HepG2 (cell line): Measurements from ENCODE around the gene PSMB9. TPM values are rescaled to one million over a fixed set of nuclear protein-coding genes. Genes with fewer than 3 reads are reported as not detected.

ENCODE experiments used
- BORCS8-MEF2B ChIP-seq: sonication (generic); formaldehyde crosslinking; IDR thresholded peaks from 2 replicates; pipeline ENCODE4 v1.8.0; 2022; ENCODE audit warnings: mild to moderate bottlenecking, missing genetic modification reagents
- CEBPB ChIP-seq: IDR thresholded peaks from 2 replicates; pipeline ENCODE4 v1.6.1; 2011; ENCODE audit warnings: low read depth, low read length, improper control_type of control experiment, borderline replicate concordance
- FOSL2 ChIP-seq: sonication (generic); formaldehyde crosslinking; IDR thresholded peaks from 2 replicates; pipeline ENCODE4 v1.4.0; 2020; ENCODE audit warnings: missing genetic modification reagents
- GTF2F1 ChIP-seq: fragments of 150-350 bp; IDR thresholded peaks from 2 replicates; pipeline ENCODE4 v1.6.1; 2014; ENCODE audit warnings: low read length
- IRF2 ChIP-seq: IDR thresholded peaks from 2 replicates; pipeline ENCODE4 v1.6.1; 2018; ENCODE audit warnings: missing genetic modification reagents, missing compliant biosample characterization
- JUN ChIP-seq: sonication (generic); formaldehyde crosslinking; IDR thresholded peaks from 2 replicates; pipeline ENCODE4 v1.4.0; 2020; ENCODE audit warnings: mild to moderate bottlenecking, missing genetic modification reagents
- LBX2 ChIP-seq: sonication (generic); formaldehyde crosslinking; IDR thresholded peaks from 2 replicates; pipeline ENCODE4 v1.5.0; 2020; ENCODE audit warnings: missing genetic modification reagents, mild to moderate bottlenecking, borderline replicate concordance
- NBN ChIP-seq: fragments of 450-650 bp; conservative IDR thresholded peaks from 2 replicates; pipeline ENCODE4 v1.6.1; 2017
- NFKB2 ChIP-seq: sonication (generic); formaldehyde crosslinking; IDR thresholded peaks from 2 replicates; pipeline ENCODE4 v1.4.0; 2020; ENCODE audit warnings: missing genetic modification reagents, borderline replicate concordance
- PHF8 ChIP-seq: sonication (generic); formaldehyde crosslinking; IDR thresholded peaks from 2 replicates; pipeline ENCODE4 v1.5.0; 2020; ENCODE audit warnings: missing genetic modification reagents
- PRDM10 ChIP-seq: sonication (generic); formaldehyde crosslinking; IDR thresholded peaks from 2 replicates; pipeline ENCODE4 v1.4.0; 2020; ENCODE audit warnings: low read depth, missing genetic modification reagents
- RFX3 ChIP-seq: IDR thresholded peaks from 2 replicates; pipeline ENCODE4 v1.6.1; 2016; ENCODE audit warnings: missing biosample characterization, missing genetic modification reagents
- RFX5 ChIP-seq: IDR thresholded peaks from 2 replicates; pipeline ENCODE4 v1.6.1; 2011; ENCODE audit warnings: low read depth, low read length, improper control_type of control experiment
- SNAPC4 ChIP-seq: sonication (generic); formaldehyde crosslinking; IDR thresholded peaks from 2 replicates; pipeline ENCODE4 v1.4.0; 2020; ENCODE audit warnings: mild to moderate bottlenecking, missing genetic modification reagents
- SP5 ChIP-seq: IDR thresholded peaks from 2 replicates; pipeline ENCODE4 v1.6.1; 2016; ENCODE audit warnings: low read depth, borderline replicate concordance
- TBX2 ChIP-seq: sonication (generic); formaldehyde crosslinking; IDR thresholded peaks from 2 replicates; pipeline ENCODE4 v1.5.0; 2020; ENCODE audit warnings: missing genetic modification reagents, mild to moderate bottlenecking, borderline replicate concordance
- TSC22D2 ChIP-seq: sonication (generic); formaldehyde crosslinking; IDR thresholded peaks from 2 replicates; pipeline ENCODE4 v1.5.1; 2020; ENCODE audit warnings: missing genetic modification reagents, mild to moderate bottlenecking, borderline replicate concordance
- ZFY ChIP-seq: sonication (generic); formaldehyde crosslinking; IDR thresholded peaks from 2 replicates; pipeline ENCODE4 v1.4.0; 2020; ENCODE audit warnings: missing genetic modification reagents
- ZNF792 ChIP-seq: IDR thresholded peaks from 2 replicates; pipeline ENCODE4 v1.6.1; 2016
- ZNF841 ChIP-seq: sonication (generic); formaldehyde crosslinking; IDR thresholded peaks from 2 replicates; pipeline ENCODE4 v1.8.1; 2023; ENCODE audit warnings: missing genetic modification reagents, borderline replicate concordance
- ZNF850 ChIP-seq: sonication (generic); formaldehyde crosslinking; conservative IDR thresholded peaks from 2 replicates; pipeline ENCODE4 v1.9.0; 2021; ENCODE audit warnings: mild to moderate bottlenecking, missing genetic modification reagents
- ZSCAN22 ChIP-seq: sonication (generic); formaldehyde crosslinking; IDR thresholded peaks from 2 replicates; pipeline ENCODE4 v1.4.0; 2020; ENCODE audit warnings: mild to moderate bottlenecking, missing genetic modification reagents
- polyA plus RNA-seq, 8 experiments: library from polyadenylated mRNA; depleted of rRNA in 3 of 8; stranded (reverse) in 7 of 8; unstranded in 1 of 8; fragments of >200 nt; fragmentation: Illumina TruSeq in 4 of 8; extraction: Trizol in 4 of 8; gene quantifications; 2 replicates each; pipeline versions ENCODE4 v1.2.1 to v1.2.3, GENCODE V29; 2011 to 2016; ENCODE audit warnings: low read depth in 4 of 8, missing spikeins in 1 of 8, mixed read lengths in 1 of 8; ENCODE audit not compliant: insufficient read depth in 1 of 8
- total RNA-seq, 5 experiments: library from RNA; depleted of rRNA; stranded (reverse); fragments of >200 nt; fragmentation: Illumina TruSeq; extraction: Trizol; gene quantifications; 2 replicates each; pipeline ENCODE4 v1.2.3, GENCODE V29; 2016; ENCODE audit warnings: low read depth in 1 of 5

PSMB9 gene
- total and polyA plus RNA-seq, 2 of the 13 experiments (the other 11 are each of a cell fraction or from before 2014, with no cell fraction given) = 15.6 to 16.0 TPM

GRCh38 chr6:32843979-32844838 is 9.8 kb upstream of the PSMB9 start, which contains the start of gene PSMB8 (continued):
- TF ChIP-seq PRDM10 (CRISPR knock-in tag) (peak; percentile 19; the same call in 1 of the 2 replicates), NFKB2 (peak; percentile 44; the same call in 1 of the 2 replicates), SNAPC4 (CRISPR knock-in tag) (0 out of 2 replicates have a peak, but pooled peaks have one; percentile 41), RFX5 (peak; percentile 100), FOSL2 (CRISPR knock-in tag) (peak; percentile 19; the same call in 1 of the 2 replicates), ZSCAN22 (no peak), ZNF841 (CRISPR knock-in tag) (no peak), NBN (no peak), TSC22D2 (CRISPR knock-in tag) (no peak), CEBPB (peak; percentile 37), BORCS8-MEF2B (CRISPR knock-in tag) (peak; percentile 71), ZNF850 (CRISPR knock-in tag) (no peak), SP5 (CRISPR knock-in tag) (peak; percentile 56), JUN (CRISPR knock-in tag) (0 out of 2 replicates have a peak, but pooled peaks have one; percentile 27), GTF2F1 (no peak), RFX3 (CRISPR knock-in tag) (no peak), ZNF792 (CRISPR knock-in tag) (0 out of 2 replicates have a peak, but pooled peaks have one; percentile 24), TBX2 (CRISPR knock-in tag) (peak; percentile 87; the same call in 1 of the 2 replicates), ZFY (CRISPR knock-in tag) (peak; percentile 55), IRF2 (CRISPR knock-in tag) (peak; percentile 100), LBX2 (CRISPR knock-in tag) (0 out of 2 replicates have a peak, but pooled peaks have one; percentile 34), PHF8 (CRISPR knock-in tag) (peak; percentile 42; the same call in 1 of the 2 replicates)
